Hepatocyte (in vitro differentiated cells): ENCODE measurements around the gene PDLIM1. TPM values are rescaled to one million over a fixed set of nuclear protein-coding genes. Genes with fewer than 3 reads are reported as not detected.

Experiments used
- DNase-seq: peaks from one replicate; pipeline ENCODE4 v3.0.0-alpha.2; 2016; ENCODE audit warnings: low spot score
- H2AFZ ChIP-seq: fragments of 200-600 bp; sonication (generic); 2 replicates; pipeline ENCODE4 v1.6.0; 2016; ENCODE audit warnings: antibody characterized with exemption, mild to moderate bottlenecking
- H3K27ac ChIP-seq: fragments of 200-600 bp; sonication (generic); 2 replicates; pipeline ENCODE4 v1.5.1; 2016; ENCODE audit warnings: mild to moderate bottlenecking
- H3K27me3 ChIP-seq: fragments of 200-600 bp; sonication (generic); 2 replicates; pipeline ENCODE4 v1.6.1; 2016
- H3K36me3 ChIP-seq: fragments of 200-600 bp; sonication (generic); replicated peaks from 2 replicates; pipeline ENCODE4 v1.5.1; 2016; ENCODE audit warnings: low read depth; ENCODE audit not compliant: insufficient read depth
- H3K4me1 ChIP-seq: fragments of 200-600 bp; sonication (generic); 2 replicates; pipeline ENCODE4 v1.5.1; 2016; ENCODE audit warnings: mild to moderate bottlenecking, moderate library complexity; ENCODE audit not compliant: insufficient read depth
- H3K4me2 ChIP-seq: fragments of 200-600 bp; sonication (generic); 2 replicates; pipeline ENCODE4 v1.6.0; 2016
- H3K4me3 ChIP-seq: fragments of 200-600 bp; sonication (generic); 2 replicates; pipeline ENCODE4 v1.5.1; 2016; ENCODE audit warnings: mild to moderate bottlenecking
- H3K79me2 ChIP-seq: fragments of 200-600 bp; sonication (generic); 2 replicates; pipeline ENCODE4 v1.6.0; 2017; ENCODE audit warnings: mild to moderate bottlenecking
- H3K9me2 ChIP-seq: fragments of 200-600 bp; sonication (generic); replicated peaks from 2 replicates; pipeline ENCODE4 v1.6.0; 2017; ENCODE audit warnings: mild to moderate bottlenecking; ENCODE audit not compliant: insufficient read depth
- H3K9me3 ChIP-seq: fragments of 200-600 bp; sonication (generic); 2 replicates; pipeline ENCODE4 v1.5.1; 2016; ENCODE audit warnings: low read depth, mild to moderate bottlenecking
- H4K20me1 ChIP-seq: fragments of 200-600 bp; sonication (generic); 2 replicates; pipeline ENCODE4 v1.6.0; 2016; ENCODE audit warnings: mild to moderate bottlenecking; ENCODE audit not compliant: insufficient read depth, poor library complexity, severe bottlenecking
- CTCF ChIP-seq: fragments of 200-600 bp; sonication (generic); IDR thresholded peaks from 2 replicates; pipeline ENCODE4 v1.5.1; 2016; ENCODE audit warnings: antibody characterized with exemption, mild to moderate bottlenecking; ENCODE audit not compliant: poor library complexity
- EZH2 ChIP-seq: fragments of 200-600 bp; sonication (generic); IDR thresholded peaks from 2 replicates; pipeline ENCODE4 v1.6.1; 2016; ENCODE audit warnings: antibody characterized with exemption, mild to moderate bottlenecking, borderline replicate concordance
- EZH2phosphoT487 ChIP-seq: fragments of 200-600 bp; sonication (generic); IDR thresholded peaks from one replicate; pipeline ENCODE4 v1.6.1; 2018; ENCODE audit warnings: antibody characterized with exemption, mild to moderate bottlenecking, low read depth, moderate library complexity; ENCODE audit not compliant: unreplicated experiment, severe bottlenecking
- whole genome bisulfite sequencing: methylation state at CpG from one replicate; pipeline ENCODE4 v1.1.6; 2016; ENCODE audit warnings: low lambda C conversion rate; ENCODE audit errors: missing lambda C conversion rate; 5-methylcytosine and 5-hydroxymethylcytosine counted together
- polyA plus RNA-seq: library from polyadenylated mRNA; unstranded; fragments of >200 nt; fragmentation: Nextera tagmentation; extraction: Ambion mirVana; gene quantifications from 2 replicates; pipeline ENCODE4 v1.2.1, GENCODE V29; 2016
- total RNA-seq: library from RNA; depleted of rRNA; stranded (reverse); fragments of >200 nt; gene quantifications from 2 replicates; pipeline ENCODE4 v1.2.3, GENCODE V29; 2014

PDLIM1 gene
- total and polyA plus RNA-seq, 2 experiments from 2014 or later: 58.2 to 176 TPM

GRCh38 chr10:95261926-95262325 lies 28.9 kb downstream of the PDLIM1 start:
- no peak for DNase-seq
- no peaks in the 10 kb centered on the region for H3K27me3 ChIP-seq
- H3K4me1 ChIP-seq: peaks cover 40% of the 10 kb centered on the region
- H3K36me3 ChIP-seq: no peaks in the 10 kb centered on the region
- no peak overlapping the region for H3K4me2 ChIP-seq
- H3K9me3 ChIP-seq: no peaks in the 10 kb centered on the region
- H4K20me1 ChIP-seq: no peaks in the 10 kb centered on the region
- TF ChIP-seq EZH2phosphoT487 (no peak), CTCF (no peak), EZH2 (no peak)
- H3K79me2 ChIP-seq: peaks cover 10% of the 10 kb centered on the region
- 96% methylated on average over 3 of the region's 3 CpGs for WGBS
- H3K27ac ChIP-seq: peak overlapping the region; percentile 98
- no peak overlapping the region for H3K4me3 ChIP-seq
- H2AFZ ChIP-seq: no peak overlapping the region
- no peaks in the 10 kb centered on the region for H3K9me2 ChIP-seq

DNA sequence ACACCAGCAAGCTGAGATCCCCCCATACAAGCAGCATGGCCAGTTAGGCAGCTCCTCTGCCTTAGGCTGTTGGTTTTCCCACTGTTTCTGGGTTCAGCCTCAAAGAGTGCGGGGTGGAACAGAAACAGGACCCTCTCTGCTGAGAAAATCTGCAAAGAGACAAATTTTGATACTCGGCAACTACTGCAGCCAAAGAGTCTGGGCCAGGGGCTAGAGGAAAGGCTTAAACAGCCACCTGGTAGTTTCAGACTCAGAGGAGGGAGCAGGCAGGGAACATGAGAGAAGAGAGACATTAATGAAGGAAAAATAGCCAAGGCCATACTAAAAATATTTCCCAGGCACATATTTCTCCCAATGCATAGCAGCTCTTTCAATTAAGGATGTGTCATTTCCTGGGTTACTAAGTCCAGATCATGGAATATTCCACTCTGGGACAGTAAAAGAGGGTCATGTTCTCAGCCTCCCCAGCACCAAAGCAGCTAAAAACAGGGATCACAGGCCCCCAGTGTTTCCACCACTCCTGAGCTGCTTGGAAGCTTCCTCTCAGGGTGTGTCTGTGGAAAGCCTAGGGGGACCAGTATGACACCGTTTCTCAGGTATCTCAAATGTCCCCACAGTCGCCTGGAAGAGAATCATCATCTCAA lies 29.8 kb downstream of the PDLIM1 start:
- H3K9me2 ChIP-seq: no peaks in the 10 kb centered on the region
- H3K79me2 ChIP-seq: peaks cover 14% of the 10 kb centered on the region
- H2AFZ ChIP-seq: no peak overlapping the region
- no peaks in the 10 kb centered on the region for H3K36me3 ChIP-seq
- DNase-seq: no peak
- no peak overlapping the region for H3K4me3 ChIP-seq
- peak overlapping the region; percentile 49 for H3K4me2 ChIP-seq
- H3K27me3 ChIP-seq: no peaks in the 10 kb centered on the region
- H3K4me1 ChIP-seq: peaks cover 35% of the 10 kb centered on the region
- WGBS: 73% methylated on average over 4 of the region's 4 CpGs
- no peaks in the 10 kb centered on the region for H4K20me1 ChIP-seq
- TF ChIP-seq EZH2phosphoT487 (no peak), EZH2 (no peak), CTCF (no peak)
- peaks cover 5% of the 10 kb centered on the region for H3K9me3 ChIP-seq
- peak overlapping the region; percentile 98 for H3K27ac ChIP-seq

DNA sequence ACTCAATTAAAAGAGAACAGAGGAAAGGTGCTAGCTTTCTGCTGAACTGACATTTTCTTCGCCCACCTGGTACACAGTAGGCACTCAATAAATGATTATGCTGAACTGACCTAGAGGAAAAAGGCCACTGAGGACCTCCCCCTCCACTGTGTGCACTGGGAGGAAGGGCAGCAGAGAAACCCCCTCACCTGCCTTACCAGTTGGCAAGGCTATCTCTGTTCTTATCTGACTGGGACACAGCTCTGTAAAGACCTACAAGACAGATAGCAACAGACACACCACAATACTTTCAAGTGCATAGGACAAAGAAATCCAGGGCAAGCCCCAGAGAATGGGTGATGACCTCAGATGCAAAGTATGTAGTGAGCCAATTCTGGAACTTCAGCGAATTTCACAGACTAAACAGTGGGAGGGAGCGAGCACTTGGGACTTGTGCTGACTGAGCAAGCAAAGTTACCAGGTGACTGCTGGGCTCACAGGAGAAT lies 30.4 kb downstream of the PDLIM1 start:
- H2AFZ ChIP-seq: no peak overlapping the region
- no peaks in the 10 kb centered on the region for H3K9me2 ChIP-seq
- peaks cover 5% of the 10 kb centered on the region for H3K9me3 ChIP-seq
- peaks cover 15% of the 10 kb centered on the region for H3K79me2 ChIP-seq
- peak overlapping the region; percentile 49 for H3K4me2 ChIP-seq
- no peaks in the 10 kb centered on the region for H4K20me1 ChIP-seq
- peak overlapping the region; percentile 98 for H3K27ac ChIP-seq
- H3K36me3 ChIP-seq: no peaks in the 10 kb centered on the region
- peaks cover 35% of the 10 kb centered on the region for H3K4me1 ChIP-seq
- no peaks in the 10 kb centered on the region for H3K27me3 ChIP-seq
- peak; percentile 83 for DNase-seq
- H3K4me3 ChIP-seq: no peak overlapping the region
- TF ChIP-seq CTCF: no peak
- no peak for TF ChIP-seq EZH2
- no peak for TF ChIP-seq EZH2phosphoT487
- 39% methylated on average over 3 of the region's 3 CpGs for WGBS
